ENCODE measurements around the gene KCNIP1.

KCNIP1 gene

GRCh38 chr5:170509348-170509660 is 5.5 kb downstream of the KCNIP1 start:
- no peak for DNase-seq

GRCh38 chr5:170510126-170510525 is 6.3 kb downstream of the KCNIP1 start:
- no peak for DNase-seq

GRCh38 chr5:170510559-170510958 is 6.7 kb downstream of the KCNIP1 start:
- DNase-seq: no peak

- DNase-seq: no peak
Observed at GRCh38 chr5:170511551-170512258, 7.9 kb downstream of the KCNIP1 start.

GRCh38 chr5:170513856-170514525 is 10.2 kb downstream of the KCNIP1 start:
- DNase-seq: no peak

GRCh38 chr5:170517411-170517810 is 13.6 kb downstream of the KCNIP1 start:
- DNase-seq: no peak

- no peak for DNase-seq
Observed at GRCh38 chr5:170518277-170518676, 14.5 kb downstream of the KCNIP1 start.

GRCh38 chr5:170519549-170519948 is 15.7 kb downstream of the KCNIP1 start:
- no peak for DNase-seq

- no peak for DNase-seq
Observed at GRCh38 chr5:170520372-170520771, 16.6 kb downstream of the KCNIP1 start.

GRCh38 chr5:170522211-170523141 is 18.7 kb downstream of the KCNIP1 start:
- peak; percentile 18 for DNase-seq

GRCh38 chr5:170523142-170523551 is 19.3 kb downstream of the KCNIP1 start:
- DNase-seq: no peak

GRCh38 chr5:170523830-170524229 is 20.0 kb downstream of the KCNIP1 start:
- DNase-seq: no peak

GRCh38 chr5:170524576-170524975 is 20.8 kb downstream of the KCNIP1 start:
- DNase-seq: no peak

GRCh38 chr5:170525470-170526211 is 21.8 kb downstream of the KCNIP1 start:
- no peak for DNase-seq

GRCh38 chr5:170527991-170528390 is 24.2 kb downstream of the KCNIP1 start:
- no peak for DNase-seq

- DNase-seq: no peak
Observed at GRCh38 chr5:170528976-170529375, 25.2 kb downstream of the KCNIP1 start.

GRCh38 chr5:170532935-170533334 is 29.1 kb downstream of the KCNIP1 start:
- DNase-seq: no peak

GRCh38 chr5:170533383-170533782 is 29.6 kb downstream of the KCNIP1 start:
- DNase-seq: no peak

GRCh38 chr5:170534177-170534576 is 30.4 kb downstream of the KCNIP1 start:
- DNase-seq: no peak

GRCh38 chr5:170534941-170535340 is 31.1 kb downstream of the KCNIP1 start:
- DNase-seq: no peak

- DNase-seq: no peak
Observed at GRCh38 chr5:170536525-170536924, 32.7 kb downstream of the KCNIP1 start.

GRCh38 chr5:170537451-170538095 is 33.8 kb downstream of the KCNIP1 start:
- DNase-seq: no peak

GRCh38 chr5:170538096-170538465 is 34.3 kb downstream of the KCNIP1 start:
- no peak for DNase-seq

Data from hematopoietic multipotent progenitor cell treated with erythropoietin and hydrocortisone succinate and interleukin-3 and kit ligand, for 6 days (in vitro differentiated cells).